Endothelial cell of umbilical vein (primary cell): ENCODE data around the gene MRGPRF.

ENCODE experiments used
- EZH2 ChIP-seq: IDR thresholded peaks from 2 replicates; pipeline ENCODE4 v1.6.1; 2012; ENCODE audit warnings: borderline replicate concordance, low read depth, mild to moderate bottlenecking, moderate library complexity, low read length, inconsistent platforms; ENCODE audit not compliant: severe bottlenecking
- POLR2A ChIP-seq: IDR thresholded peaks from 2 replicates; pipeline ENCODE4 v1.6.1; 2012; ENCODE audit warnings: low read depth, mild to moderate bottlenecking, control low read depth, low read length
- POLR2AphosphoS5 ChIP-seq: IDR thresholded peaks from 2 replicates; pipeline ENCODE4 v1.6.1; 2012; ENCODE audit warnings: low read depth, mild to moderate bottlenecking, control low read depth, low read length, moderate library complexity; ENCODE audit not compliant: insufficient read depth
- TF ChIP-seq, protein P1 (sequence below), 2 donors: IDR thresholded peaks; 1 replicate in 1 of 2; 2 replicates in 1 of 2; pipeline ENCODE4 v1.5.1; 2011; ENCODE audit warnings: low read length in 2 of 2, mild to moderate bottlenecking in 2 of 2, moderate library complexity in 2 of 2, control low read depth in 1 of 2, inconsistent platforms in 1 of 2, low read depth in 1 of 2; ENCODE audit not compliant: insufficient read depth in 1 of 2; ENCODE audit errors: extremely low read depth in 1 of 2

DNA sequence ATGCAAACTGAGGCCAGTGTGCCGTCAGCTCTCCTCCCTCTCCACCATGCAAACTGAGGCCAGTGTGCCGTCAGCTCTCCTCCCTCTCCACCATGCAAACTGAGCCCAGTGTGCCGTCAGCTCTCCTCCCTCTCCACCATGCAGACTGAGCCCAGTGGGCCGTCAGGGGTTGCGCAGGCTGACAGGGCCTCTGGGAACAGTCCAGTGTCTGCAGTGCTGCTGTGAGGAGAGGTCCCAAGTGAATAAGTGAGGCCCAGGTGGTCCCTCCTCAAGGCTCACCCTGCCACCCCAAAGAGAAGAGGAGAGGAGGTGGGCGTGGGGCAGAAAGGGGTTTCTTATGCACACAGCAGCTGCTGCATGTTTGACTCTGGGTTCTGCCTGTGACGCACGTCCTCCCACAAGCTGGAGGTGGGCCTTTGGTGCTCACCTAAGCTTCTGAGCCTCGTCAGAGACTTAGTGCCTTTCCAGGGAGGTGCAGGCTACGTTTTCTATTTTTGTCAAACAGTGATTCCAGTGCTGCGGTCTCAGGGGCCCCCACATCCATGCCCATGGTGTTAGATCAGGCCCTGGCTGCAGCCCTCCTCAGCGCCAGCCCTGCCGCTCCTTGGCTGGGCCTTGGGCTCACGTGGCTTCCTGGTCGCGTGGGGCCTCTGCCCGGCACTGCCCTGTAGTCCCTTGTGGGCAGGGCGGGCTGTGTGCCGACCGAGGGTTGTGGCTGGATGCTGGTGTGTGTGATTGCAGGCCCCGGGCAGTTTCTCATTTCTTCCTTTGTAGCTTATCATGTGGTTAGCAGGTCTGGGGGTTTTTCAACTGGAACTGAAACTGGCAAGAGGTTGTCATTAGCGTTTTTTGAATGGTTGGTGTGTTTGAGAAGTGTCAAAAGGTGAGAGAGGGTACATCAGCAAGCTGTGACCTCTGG is 42.8 kb upstream of the MRGPRF start:
- TF ChIP-seq, protein P1, sequence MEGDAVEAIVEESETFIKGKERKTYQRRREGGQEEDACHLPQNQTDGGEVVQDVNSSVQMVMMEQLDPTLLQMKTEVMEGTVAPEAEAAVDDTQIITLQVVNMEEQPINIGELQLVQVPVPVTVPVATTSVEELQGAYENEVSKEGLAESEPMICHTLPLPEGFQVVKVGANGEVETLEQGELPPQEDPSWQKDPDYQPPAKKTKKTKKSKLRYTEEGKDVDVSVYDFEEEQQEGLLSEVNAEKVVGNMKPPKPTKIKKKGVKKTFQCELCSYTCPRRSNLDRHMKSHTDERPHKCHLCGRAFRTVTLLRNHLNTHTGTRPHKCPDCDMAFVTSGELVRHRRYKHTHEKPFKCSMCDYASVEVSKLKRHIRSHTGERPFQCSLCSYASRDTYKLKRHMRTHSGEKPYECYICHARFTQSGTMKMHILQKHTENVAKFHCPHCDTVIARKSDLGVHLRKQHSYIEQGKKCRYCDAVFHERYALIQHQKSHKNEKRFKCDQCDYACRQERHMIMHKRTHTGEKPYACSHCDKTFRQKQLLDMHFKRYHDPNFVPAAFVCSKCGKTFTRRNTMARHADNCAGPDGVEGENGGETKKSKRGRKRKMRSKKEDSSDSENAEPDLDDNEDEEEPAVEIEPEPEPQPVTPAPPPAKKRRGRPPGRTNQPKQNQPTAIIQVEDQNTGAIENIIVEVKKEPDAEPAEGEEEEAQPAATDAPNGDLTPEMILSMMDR (IDR thresholded peaks at IDR 0.05; ENCODE audit: extremely low read depth in 1 of 2, insufficient read depth in 1 of 2, low read depth in 1 of 2, low read length in 2 of 2), result no peak
- no peak for TF ChIP-seq POLR2A
- no peak for TF ChIP-seq EZH2
- TF ChIP-seq POLR2AphosphoS5, result no peak
